COR-L47 (cell line): ENCODE measurements around the gene ZBTB2.

ENCODE experiments used
- DNase-seq: peaks from one replicate; lab custom pipeline; 2025; lab: John Stamatoyannopoulos, UW

Gene ZBTB2

GRCh38 chr6:151391471-151392413 lies at the start of gene ZBTB2:
Gene ZBTB2 (minus strand): TSS chr6:151391559. CDS start chr6:151373637, 17,922 bp downstream.
- peak; percentile 40 for DNase-seq

DNA sequence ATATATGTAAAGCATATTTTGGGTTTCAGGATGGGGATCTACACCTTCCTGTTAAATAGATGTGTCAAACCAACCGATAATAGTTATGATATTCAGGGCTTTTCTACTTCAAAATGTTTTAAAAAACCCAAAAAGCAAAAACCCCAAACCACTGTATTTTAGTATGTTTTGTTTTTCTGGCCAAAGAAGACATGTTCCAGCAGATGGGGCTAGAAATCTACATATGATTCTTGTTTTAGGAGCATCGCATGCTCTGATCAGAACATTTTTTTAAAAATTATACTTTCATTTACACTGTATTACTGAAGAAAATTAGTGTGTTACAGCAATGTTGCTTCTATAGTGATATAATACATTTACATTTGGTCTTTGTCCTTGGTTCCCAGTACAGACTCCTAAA lies 49.6 kb upstream of the ZBTB2 start:
- DNase-seq, result no peak

- DNase-seq, result no peak
Measured at GRCh38 chr6:151440498-151440897, 49.1 kb upstream of the ZBTB2 start.

GRCh38 chr6:151437401-151437800 lies 46.0 kb upstream of the ZBTB2 start:
- no peak for DNase-seq

- DNase-seq, result no peak
Measured at GRCh38 chr6:151436802-151437201, 45.4 kb upstream of the ZBTB2 start.

DNA sequence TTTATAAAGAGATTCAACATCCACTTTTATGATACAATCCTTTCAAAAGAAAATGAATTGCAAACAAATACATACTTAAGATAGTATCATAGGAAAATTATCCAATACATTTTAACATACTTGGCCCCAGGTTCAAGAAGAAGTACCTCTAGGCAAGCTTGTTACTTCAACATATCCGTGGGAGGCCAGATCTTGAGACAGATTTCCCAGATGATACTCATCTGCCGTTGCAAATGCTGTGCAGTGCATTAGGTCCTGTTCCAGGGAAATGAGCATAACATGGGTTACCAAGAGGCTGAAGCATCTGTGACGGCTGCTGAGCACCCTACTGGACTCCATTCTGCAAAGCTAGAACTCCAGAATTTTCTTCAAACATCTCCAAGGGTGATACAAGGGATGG lies 44.9 kb upstream of the ZBTB2 start:
- DNase-seq, result no peak

DNA sequence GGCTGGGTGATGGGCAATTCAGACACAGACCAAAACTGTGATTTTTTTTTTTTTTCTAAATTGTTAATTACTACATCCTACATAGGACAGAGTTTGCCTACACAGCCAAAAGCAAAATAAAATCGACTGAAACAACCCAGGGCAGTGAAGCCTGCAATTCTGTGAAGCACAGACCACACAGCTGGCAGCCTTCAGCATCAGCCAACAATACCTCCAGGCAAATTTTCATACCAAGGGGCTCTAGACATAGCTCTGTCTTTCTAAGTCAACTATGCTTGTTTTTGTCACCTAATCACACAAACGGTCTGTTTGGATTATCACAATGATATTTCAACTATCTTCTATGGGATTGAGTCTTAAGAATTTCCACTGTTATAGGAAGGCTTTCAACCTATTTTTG lies 43.0 kb upstream of the ZBTB2 start:
- DNase-seq, result no peak

GRCh38 chr6:151432651-151433050 lies 41.3 kb upstream of the ZBTB2 start:
- DNase-seq, result no peak

- DNase-seq, result no peak
Measured at GRCh38 chr6:151431337-151431736, 40.0 kb upstream of the ZBTB2 start.

DNA sequence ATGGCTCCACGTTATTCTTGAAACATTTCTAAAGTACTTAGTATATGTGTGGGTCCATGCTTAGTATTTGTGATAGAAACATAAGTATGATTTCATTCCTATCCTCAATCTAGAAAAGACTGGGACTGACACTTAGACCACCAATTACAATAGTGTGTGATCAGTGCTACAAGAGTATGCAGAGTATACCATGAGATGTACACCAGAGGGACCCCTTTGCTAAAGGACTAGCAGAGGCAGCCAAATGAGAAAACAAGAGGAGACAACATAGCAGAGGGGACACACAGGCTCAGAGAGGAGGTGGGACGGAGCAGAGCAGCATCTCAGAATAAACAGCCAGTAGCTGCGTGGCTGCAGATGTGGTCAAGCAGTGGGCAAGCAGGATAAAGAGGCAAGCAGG lies 39.5 kb upstream of the ZBTB2 start:
- DNase-seq, result no peak

DNA sequence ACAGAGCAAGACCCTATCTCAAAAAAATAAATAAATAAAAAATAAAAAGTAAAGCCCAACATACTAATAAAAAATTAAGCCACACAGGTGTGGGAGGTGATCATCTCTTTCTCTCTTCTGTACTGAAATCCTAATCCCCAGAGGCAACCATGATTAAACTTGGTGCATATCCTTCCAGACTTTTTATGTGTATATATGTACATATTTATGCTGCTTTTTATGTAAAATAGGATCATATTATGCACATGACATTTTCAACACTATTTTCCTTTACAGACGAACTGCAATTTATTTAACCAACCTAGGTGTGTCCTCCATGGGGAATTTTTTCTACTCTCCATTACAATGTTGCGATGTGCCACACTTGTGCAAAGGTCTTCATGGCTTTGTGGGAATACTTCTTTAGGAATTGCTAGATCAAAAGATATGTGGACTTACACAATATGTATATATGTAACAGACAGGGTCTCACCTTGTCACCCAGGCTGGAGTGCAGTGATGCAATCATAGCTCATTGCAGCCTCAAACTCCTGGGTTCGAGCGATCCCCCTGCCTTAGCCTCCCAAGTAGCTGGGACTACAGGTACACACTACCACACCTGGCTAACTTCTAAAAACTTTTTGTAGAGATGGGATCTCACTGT lies 36.9 kb upstream of the ZBTB2 start:
- no peak for DNase-seq

DNA sequence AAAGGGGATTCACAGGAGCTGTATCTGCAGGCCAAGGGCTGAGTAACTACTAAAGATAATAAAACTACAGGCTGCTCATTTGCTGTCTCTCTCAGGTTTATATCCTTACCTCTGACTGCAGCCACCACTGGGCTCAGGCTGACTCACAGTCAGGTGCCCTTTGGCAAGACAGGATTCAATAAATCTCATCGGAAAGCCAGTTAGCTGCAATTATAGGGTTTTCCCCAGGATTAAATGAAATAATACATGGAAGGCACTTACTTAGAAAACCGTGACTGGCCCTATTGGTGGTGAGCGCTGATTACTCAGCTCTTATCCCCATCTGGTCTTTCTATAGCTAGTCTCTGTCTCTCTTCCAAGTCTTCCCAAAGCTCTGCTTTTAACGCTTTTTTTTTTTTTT lies 34.2 kb upstream of the ZBTB2 start:
- DNase-seq, result no peak

DNA sequence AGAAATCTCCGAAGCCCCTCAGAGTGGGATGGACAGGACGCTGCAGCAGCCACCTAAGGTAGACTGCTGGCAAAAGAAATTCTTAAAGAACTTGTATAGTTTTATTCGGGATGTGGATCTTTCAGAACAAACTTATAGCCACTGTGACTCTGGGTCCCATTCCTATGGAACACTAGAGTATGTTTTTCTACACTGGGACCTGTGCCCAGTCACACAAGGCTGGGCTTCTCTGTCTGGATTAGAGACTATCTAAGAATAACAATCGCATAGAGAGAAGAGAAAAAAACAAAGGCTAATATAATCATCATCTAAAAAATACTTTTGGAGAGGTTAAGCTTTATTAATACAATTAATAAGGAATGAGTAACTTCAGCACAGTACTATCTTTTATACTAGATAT lies 31.6 kb upstream of the ZBTB2 start:
- DNase-seq, result no peak

DNA sequence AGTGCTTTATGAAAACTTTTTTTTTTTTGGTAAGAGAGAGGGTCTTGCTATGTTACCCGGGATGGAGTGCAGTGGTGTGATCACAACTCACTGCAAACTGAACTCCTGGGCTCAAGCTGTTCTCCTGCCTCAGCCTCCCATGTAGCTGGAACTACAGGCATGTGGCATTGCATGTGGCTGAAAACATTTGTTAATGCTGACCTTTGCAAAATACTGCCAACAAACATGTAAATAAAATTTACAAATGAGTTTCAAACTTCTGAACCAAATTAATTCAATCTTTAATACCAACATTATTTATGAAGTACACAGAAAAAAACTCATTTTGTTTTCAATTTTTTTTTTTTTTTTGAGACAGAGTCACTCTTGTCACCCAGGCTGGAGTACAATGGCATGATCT lies 26.1 kb upstream of the ZBTB2 start:
- DNase-seq, result no peak

DNA sequence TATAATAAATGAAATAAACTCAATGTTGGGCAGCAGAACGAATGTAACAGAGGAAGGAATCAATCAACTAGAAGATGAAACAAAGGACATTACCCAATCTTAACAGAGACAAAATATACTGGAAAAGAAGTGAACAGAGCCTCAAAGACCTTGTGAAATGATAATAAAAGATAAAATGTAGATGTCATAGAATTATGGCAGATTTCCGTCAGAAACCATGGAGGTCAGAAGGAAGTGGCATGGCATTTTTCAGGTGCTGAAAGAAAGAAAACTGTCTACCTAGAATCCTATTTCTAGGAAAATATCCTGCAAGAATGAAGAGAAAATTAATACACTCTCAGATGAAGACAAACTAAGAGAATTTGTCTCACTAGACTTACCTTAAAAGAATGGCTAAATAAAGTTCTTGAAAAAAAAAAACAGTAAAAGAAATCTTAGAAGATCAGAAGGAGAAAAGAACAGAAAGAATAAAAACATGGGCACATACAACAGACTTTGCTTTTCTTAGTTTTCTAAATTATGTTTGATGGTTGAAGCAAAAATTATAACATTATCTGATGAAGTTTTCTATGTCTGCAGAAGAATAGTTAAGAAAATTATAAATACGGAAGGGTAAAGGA lies 23.4 kb upstream of the ZBTB2 start:
- no peak for DNase-seq

- DNase-seq, result no peak
Measured at GRCh38 chr6:151413372-151414145, 22.2 kb upstream of the ZBTB2 start.

- DNase-seq, result no peak
Measured at GRCh38 chr6:151412909-151413308, 21.6 kb upstream of the ZBTB2 start.

DNA sequence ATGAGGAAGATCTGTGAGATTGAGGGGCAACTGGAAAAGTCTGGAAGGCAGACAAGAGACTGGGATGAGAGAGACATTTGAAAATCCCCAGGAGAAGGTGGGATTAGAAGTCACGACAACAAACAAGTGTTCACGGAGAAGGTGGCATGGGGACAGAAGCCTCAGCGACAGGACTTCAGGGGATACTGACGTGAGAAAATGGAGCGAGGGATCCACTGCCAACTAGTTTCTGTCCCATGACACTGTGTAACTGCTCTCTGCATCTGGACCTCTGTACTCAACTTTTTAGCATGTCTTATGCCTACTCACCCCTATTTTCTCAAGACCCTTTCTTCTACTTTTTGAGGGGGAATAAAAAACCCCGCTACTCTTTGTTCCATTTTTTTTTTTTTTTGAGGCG lies 18.3 kb upstream of the ZBTB2 start:
- DNase-seq, result no peak

- no peak for DNase-seq
Measured at GRCh38 chr6:151409260-151409659, 17.9 kb upstream of the ZBTB2 start.

DNA sequence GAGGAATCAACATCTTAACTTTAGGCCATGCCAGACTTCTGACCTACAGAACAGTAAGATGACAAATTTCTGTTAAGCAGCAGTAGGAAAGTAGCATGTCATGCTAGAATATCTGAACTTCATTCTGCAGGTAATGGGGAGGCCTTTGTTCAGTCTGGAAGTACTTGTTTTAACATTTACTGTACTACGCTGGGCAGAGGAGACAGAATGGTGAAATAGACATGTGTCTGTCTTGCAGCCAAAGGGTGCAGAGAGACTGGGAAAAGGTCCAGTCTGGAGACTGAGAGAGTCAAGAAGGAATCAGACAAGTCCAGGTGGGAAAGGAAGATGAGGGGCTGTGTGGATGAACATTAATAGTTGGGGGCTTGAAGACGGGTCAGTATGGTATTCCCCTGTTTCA lies 17.5 kb upstream of the ZBTB2 start:
- no peak for DNase-seq

GRCh38 chr6:151403919-151404308 lies 12.6 kb upstream of the ZBTB2 start:
- no peak for DNase-seq

DNA sequence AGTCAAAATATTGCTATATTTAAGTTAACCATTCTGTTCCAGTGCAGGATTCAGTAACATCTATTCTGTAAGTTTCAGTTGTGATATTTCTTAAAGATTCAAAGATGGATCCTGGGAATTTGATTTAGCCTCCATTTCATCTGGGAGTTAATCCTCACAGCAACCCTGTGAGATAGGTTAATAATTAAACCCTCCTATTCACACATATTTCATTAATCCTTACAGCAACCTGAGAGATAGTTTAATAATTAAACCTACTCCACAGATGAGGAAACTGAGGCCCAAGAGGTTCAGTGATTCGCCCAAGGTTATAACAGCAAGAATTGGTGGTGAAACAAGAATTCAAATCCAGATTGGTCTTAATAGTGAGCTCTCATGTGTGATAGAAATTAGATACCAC lies 10.9 kb upstream of the ZBTB2 start:
- DNase-seq, result no peak
